Measurements from ENCODE around the gene CCDC141.

DNA sequence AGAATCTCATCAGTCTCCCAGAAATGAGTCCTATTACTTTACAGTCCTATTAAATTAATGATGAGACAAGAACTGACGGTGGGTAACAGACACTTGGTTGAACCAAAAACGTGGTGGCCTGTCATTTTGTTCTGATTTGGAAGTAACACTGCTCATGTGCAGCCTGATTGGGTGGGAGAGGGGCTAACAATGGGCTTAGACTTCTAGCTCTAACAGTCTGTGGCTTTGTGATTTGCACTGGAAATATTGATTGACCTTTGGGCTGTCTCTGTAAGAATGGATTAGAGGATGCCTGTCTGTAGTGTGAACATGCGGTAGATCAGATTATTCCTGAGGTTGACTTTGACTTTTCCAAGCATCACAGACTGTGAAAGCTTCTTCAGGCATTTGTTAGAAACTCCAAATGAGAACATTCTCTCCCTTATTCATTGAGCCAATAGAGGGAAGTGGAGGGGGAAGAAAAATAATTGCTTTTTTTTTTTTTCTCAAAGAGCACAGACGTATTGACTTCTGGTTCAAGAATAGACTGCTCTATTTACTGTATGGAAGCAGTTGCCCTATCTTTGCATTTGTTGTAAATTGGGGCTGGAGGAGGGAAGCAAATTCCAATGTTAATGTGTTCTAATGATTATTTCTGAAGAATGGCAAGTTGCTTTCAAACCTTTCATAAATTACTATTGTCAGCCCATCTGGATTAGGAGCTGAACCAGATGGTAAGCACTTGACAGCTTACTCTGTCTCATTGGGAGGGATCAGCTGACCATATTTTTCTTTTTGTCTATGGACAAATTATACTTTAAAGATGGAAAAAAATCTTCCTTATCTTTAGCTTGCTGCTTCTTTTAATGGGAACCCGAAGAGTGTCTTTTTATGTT is 156.9 kb downstream of the CCDC141 start:
- TF ChIP-seq GATA3 (IDR thresholded peaks at IDR 0.05; ENCODE audit: low read depth, low read length), result no peak
- no peak for TF ChIP-seq GATA2 (IDR thresholded peaks at IDR 0.05; ENCODE audit: low read depth, low read length)

All from SH-SY5Y (cell line).